Sigmoid colon (tissue), 7 donors: Measurements from ENCODE around the gene FEM1A. TPM values are rescaled to one million over a fixed set of nuclear protein-coding genes. Genes with fewer than 3 reads are reported as not detected.

Experiments used
- DNase-seq: peaks from one replicate; pipeline ENCODE4 v3.0.0-alpha.2; 2019
- H3K27ac ChIP-seq, 4 donors: fragments of 200-600 bp; sonication (generic); one replicate each; pipeline ENCODE4 v1.5.1; 2016 to 2019; ENCODE audit warnings: mild to moderate bottlenecking in 1 of 4
- H3K27me3 ChIP-seq, 3 donors: fragments of 200-600 bp; sonication (generic); one replicate each; pipeline ENCODE4 v1.5.1; 2019; ENCODE audit warnings: mild to moderate bottlenecking in 1 of 3
- H3K36me3 ChIP-seq, 4 donors: fragments of 200-600 bp; sonication (generic); one replicate each; pipeline ENCODE4 v1.5.1; 2016 to 2019
- H3K4me1 ChIP-seq, 4 donors: fragments of 200-600 bp; sonication (generic); one replicate each; pipeline ENCODE4 v1.5.1; 2017 to 2019
- H3K4me3 ChIP-seq, 4 donors: fragments of 200-600 bp; sonication (generic); one replicate each; pipeline ENCODE4 v1.5.1; 2017 to 2019; ENCODE audit warnings: mild to moderate bottlenecking in 2 of 4, moderate library complexity in 1 of 4
- H3K9me3 ChIP-seq, 4 donors: fragments of 200-600 bp in 3 of 4; sonication (generic) in 3 of 4; one replicate each; pipeline versions ENCODE4 v1.5.1 to v1.6.1; 2013 to 2019
- EP300 ChIP-seq, 4 donors: sonication (generic); formaldehyde crosslinking; IDR thresholded peaks; one replicate each; pipeline ENCODE4 v1.6.1; 2017; ENCODE audit warnings: antibody characterized with exemption in 4 of 4
- POLR2A ChIP-seq, 2 donors: fragments of 450-650 bp; IDR thresholded peaks; one replicate each; pipeline ENCODE4 v1.6.1; 2016; ENCODE audit warnings: antibody characterized with exemption in 2 of 2, mild to moderate bottlenecking in 2 of 2, moderate library complexity in 2 of 2
- POLR2AphosphoS5 ChIP-seq, 4 donors: sonication (generic); formaldehyde crosslinking; IDR thresholded peaks; one replicate each; pipeline ENCODE4 v1.6.1; 2017; ENCODE audit warnings: antibody characterized with exemption in 4 of 4
- WGBS, 2 donors: extraction: QIAGEN DNeasy Blood & Tissue Kit; methylation state at CpG; one replicate each; pipeline ENCODE4 v1.1.7; 2013; 5-methylcytosine and 5-hydroxymethylcytosine counted together
- intact Hi-C: fragments of 100-400 bp; cut with DNase I; formaldehyde crosslinking; loops from one replicate; pipeline ENCODE4 v1.15.1; 2023
- polyA plus RNA-seq, 3 donors: library from polyadenylated mRNA; stranded (reverse); fragments of 200-250 nt; gene quantifications; one replicate each; pipeline ENCODE4 v1.2.3, GENCODE V29; 2013
- total RNA-seq, 4 donors: library from RNA; depleted of rRNA; stranded (reverse); fragments of >200 nt; gene quantifications; one replicate each; pipeline ENCODE4 v1.1.0, GENCODE V29; 2016
- TF ChIP-seq, protein P1 (sequence below), 4 experiments: fragments of 450-650 bp in 3 of 4; fragments of 200-600 bp in 1 of 4; IDR thresholded peaks; one replicate each; pipeline ENCODE4 v1.5.1; 2016 to 2019; ENCODE audit warnings: antibody characterized with exemption in 4 of 4, mild to moderate bottlenecking in 3 of 4, moderate library complexity in 2 of 4
- donor health status: healthy with polysubstance abuse.
- donor health status: Bipolar disorder and iron deficiency.
- donor health status: healthy.

Gene FEM1A
- total and polyA plus RNA-seq, 7 donors, result 3.0 to 12.9 (median 10.2) TPM

DNA sequence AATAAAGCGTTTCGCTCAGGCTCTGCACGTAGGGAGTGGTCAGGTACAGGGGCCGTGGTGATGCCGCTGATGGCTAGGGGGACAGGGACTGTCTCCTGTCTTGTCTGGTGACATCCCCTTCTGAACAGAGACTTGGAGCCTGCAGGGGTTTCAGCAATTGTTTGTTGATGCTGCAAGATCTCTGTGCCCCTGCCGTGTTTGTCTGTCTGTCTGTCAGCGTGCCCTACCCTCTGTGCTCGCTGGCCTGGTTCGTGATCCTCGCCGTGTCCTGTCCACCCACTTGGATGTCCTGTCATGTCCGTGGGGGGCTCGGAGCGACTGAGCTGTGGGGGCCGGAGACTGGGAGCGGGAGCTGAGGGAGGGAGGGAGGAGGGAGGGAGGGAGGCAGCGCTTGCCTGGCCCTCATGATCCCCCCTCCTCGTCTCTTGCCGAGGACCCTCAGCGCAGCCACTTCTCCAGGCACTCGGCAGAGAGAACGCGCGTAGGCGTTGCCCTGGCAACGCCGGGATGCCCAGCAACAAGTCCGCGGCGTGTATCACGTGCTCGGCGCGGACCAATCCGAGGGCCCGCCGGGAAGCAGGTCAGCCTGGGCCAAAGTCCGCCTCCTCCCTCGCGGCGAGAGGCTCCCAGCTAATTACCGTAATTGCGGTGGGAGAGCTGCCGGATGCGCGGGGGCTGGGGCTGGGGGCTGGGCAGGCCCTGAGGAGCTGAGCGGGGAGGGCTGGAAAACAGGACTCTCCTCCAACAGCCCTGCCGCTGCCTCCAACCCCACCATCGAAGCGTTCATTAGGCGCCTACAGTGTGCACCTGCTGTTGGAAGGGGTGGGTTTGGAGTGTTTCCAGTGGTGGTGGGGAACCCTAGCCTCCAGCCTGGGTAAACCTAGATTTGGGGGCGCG lies 31.9 kb upstream of the FEM1A start:
- no peak for TF ChIP-seq EP300 (IDR thresholded peaks at IDR 0.05)
- TF ChIP-seq POLR2A (IDR thresholded peaks at IDR 0.05), result no peak
- peaks cover 0 to 20% (median 5%) of the 10 kb centered on the region in 3 donors for H3K27me3 ChIP-seq
- H3K4me1 ChIP-seq, result peaks cover 0 to 14% (median 12%) of the 10 kb centered on the region in 4 donors
- peak overlapping the region in 3 of 4 donors; percentile 26 to 43 (median 36) for H3K4me3 ChIP-seq
- peak; percentile 94 for DNase-seq
- no peaks in the 10 kb centered on the region for H3K36me3 ChIP-seq
- no peaks in the 10 kb centered on the region for H3K9me3 ChIP-seq
- intact Hi-C loops, result no loop called here
- WGBS, 2 donors, result 1 to 4% methylated on average over 53 of the region's 53 CpGs
- no peak overlapping the region for H3K27ac ChIP-seq

DNA sequence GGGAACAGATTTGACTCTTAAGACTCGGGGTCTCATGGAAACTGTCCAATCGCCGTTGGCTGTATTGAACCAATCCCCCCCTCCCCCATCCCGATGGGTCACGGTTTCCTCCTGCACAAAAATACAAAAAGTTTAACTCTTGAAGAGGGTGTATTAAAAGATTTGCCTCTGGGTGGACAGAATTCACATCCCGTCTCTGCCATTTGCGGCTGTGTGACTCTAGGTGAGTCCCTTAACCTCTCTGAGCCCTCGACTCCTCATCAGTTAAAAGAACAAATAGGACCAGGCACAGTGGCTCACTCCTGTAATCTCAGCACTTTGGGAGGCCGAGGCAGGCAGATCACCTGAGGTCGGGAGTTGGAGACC lies 31.3 kb upstream of the FEM1A start:
- no peaks in the 10 kb centered on the region for H3K9me3 ChIP-seq
- intact Hi-C loops, result no loop called here
- peaks cover 0 to 20% (median 5%) of the 10 kb centered on the region in 3 donors for H3K27me3 ChIP-seq
- H3K4me3 ChIP-seq, result peak overlapping the region in 2 of 4 donors; percentile 36 to 43
- WGBS, 2 donors, result 23 to 39% methylated on average over 10 of the region's 10 CpGs
- TF ChIP-seq, protein P1, sequence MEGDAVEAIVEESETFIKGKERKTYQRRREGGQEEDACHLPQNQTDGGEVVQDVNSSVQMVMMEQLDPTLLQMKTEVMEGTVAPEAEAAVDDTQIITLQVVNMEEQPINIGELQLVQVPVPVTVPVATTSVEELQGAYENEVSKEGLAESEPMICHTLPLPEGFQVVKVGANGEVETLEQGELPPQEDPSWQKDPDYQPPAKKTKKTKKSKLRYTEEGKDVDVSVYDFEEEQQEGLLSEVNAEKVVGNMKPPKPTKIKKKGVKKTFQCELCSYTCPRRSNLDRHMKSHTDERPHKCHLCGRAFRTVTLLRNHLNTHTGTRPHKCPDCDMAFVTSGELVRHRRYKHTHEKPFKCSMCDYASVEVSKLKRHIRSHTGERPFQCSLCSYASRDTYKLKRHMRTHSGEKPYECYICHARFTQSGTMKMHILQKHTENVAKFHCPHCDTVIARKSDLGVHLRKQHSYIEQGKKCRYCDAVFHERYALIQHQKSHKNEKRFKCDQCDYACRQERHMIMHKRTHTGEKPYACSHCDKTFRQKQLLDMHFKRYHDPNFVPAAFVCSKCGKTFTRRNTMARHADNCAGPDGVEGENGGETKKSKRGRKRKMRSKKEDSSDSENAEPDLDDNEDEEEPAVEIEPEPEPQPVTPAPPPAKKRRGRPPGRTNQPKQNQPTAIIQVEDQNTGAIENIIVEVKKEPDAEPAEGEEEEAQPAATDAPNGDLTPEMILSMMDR (IDR thresholded peaks at IDR 0.05), result no peak
- no peak for TF ChIP-seq POLR2A (IDR thresholded peaks at IDR 0.05)
- TF ChIP-seq EP300 (IDR thresholded peaks at IDR 0.05), result no peak
- TF ChIP-seq POLR2AphosphoS5 (IDR thresholded peaks at IDR 0.05), result no peak
- H3K36me3 ChIP-seq, result no peaks in the 10 kb centered on the region
- no peak overlapping the region for H3K27ac ChIP-seq
- DNase-seq, result no peak
- peaks cover 0 to 14% (median 12%) of the 10 kb centered on the region in 4 donors for H3K4me1 ChIP-seq

DNA sequence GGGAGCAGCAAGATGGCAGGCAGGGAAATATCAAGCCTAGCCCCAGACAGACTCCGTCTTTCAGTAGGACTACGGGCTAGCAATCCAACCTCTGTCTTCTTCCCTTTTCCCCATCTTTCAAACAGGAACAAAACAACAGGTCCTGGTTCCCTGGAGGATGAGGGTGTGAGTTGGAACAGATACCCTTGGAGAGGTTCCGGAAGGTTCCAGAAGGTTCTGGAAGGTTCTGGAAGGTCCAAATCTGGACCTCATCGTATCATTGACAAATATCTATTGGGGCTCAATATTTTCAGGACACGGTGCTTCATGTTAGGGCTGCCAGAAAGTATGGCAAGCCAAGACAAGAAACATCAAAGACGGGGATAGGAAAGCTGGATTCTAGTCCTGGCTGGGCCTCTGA lies 28.5 kb upstream of the FEM1A start:
- peaks cover 0 to 20% (median 5%) of the 10 kb centered on the region in 3 donors for H3K27me3 ChIP-seq
- H3K4me1 ChIP-seq, result peaks cover 0 to 14% (median 12%) of the 10 kb centered on the region in 4 donors
- 84 to 89% methylated on average over 6 of the region's 6 CpGs for WGBS, 2 donors
- no peak for DNase-seq
- TF ChIP-seq, protein P1 (IDR thresholded peaks at IDR 0.05), result no peak
- TF ChIP-seq POLR2A (IDR thresholded peaks at IDR 0.05) (no peak), POLR2AphosphoS5 (IDR thresholded peaks at IDR 0.05) (no peak), EP300 (IDR thresholded peaks at IDR 0.05) (no peak)
- H3K4me3 ChIP-seq, result no peak overlapping the region
- no peaks in the 10 kb centered on the region for H3K9me3 ChIP-seq
- no peak overlapping the region for H3K27ac ChIP-seq
- intact Hi-C loops, result no loop called here
- no peaks in the 10 kb centered on the region for H3K36me3 ChIP-seq

DNA sequence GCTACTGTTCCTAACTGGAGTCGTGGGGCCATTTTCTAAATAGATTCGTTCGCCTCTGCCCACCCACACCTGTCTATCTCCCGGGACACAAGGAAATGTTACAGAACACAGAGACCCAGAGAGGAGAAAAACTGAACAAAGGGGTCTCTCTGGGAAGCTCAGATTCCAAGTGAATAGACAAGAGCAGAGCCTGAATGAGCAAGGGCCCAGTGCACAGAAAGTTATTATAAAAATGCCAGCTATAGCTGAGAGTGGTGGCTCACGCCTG lies 27.2 kb upstream of the FEM1A start:
- intact Hi-C loops, result no loop called here
- DNase-seq, result no peak
- no peak for TF ChIP-seq POLR2A (IDR thresholded peaks at IDR 0.05)
- TF ChIP-seq EP300 (IDR thresholded peaks at IDR 0.05), result no peak
- TF ChIP-seq, protein P1 (IDR thresholded peaks at IDR 0.05), result no peak
- no peak for TF ChIP-seq POLR2AphosphoS5 (IDR thresholded peaks at IDR 0.05)
- Histone ChIP-seq H3K4me3 (no peak overlapping the region), H3K4me1 (peaks cover 0 to 12% (median 10%) of the 10 kb centered on the region in 4 donors), H3K27me3 (peaks cover 0 to 20% (median 5%) of the 10 kb centered on the region in 3 donors), H3K27ac (no peak overlapping the region), H3K36me3 (no peaks in the 10 kb centered on the region), H3K9me3 (no peaks in the 10 kb centered on the region)
- 74% methylated on average over 5 of the region's 5 CpGs for WGBS, 2 donors

DNA sequence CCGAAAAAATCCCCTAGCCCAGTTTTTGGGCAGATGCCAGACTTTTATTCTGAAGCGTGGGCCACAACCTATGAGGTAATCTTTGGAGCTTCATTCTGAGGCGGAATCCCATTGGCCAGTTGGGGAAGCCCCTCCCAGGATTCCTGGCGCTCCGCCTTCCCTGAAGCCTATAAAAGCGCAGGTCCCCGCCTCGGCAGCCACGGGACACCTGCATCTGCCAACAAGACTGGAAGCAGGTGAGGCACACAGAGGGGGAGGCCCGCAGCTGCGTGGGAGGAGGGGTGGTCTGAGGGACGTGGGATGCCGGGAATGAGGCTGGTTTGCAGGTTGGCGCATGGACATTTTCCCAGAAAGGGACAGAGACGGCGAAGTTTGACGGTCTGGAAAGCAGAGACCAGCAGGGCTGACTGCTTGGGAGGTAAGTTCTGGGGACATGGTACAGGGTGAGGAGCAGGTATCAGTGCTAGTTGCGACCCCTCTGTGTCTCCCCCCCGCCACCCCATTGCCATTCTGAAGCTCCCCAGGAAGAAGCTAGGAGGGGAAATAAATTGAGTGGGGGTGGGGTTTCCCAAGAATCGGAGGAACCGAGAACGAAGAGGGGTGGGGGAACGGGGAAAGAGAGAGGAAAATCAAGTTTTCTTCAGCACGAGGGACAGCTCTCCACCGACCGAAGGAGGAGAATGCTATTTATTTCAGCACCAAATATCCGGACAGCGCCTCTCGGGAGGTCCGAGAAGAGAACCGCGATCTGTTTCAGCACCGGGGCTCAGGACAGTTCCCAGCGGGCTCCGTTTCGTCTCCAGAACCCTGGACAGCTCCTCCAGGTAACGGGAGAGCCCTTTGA lies 22.4 kb upstream of the FEM1A start:
- Histone ChIP-seq H3K4me1 (no peaks in the 10 kb centered on the region), H3K27me3 (no peaks in the 10 kb centered on the region), H3K36me3 (no peaks in the 10 kb centered on the region), H3K4me3 (no peak overlapping the region), H3K9me3 (no peaks in the 10 kb centered on the region), H3K27ac (no peak overlapping the region)
- intact Hi-C loops, result no loop called here
- WGBS, 2 donors, result 12 to 13% methylated on average over 37 of the region's 37 CpGs
- TF ChIP-seq POLR2AphosphoS5 (IDR thresholded peaks at IDR 0.05), result peak in 1 of 4 donors; percentile 13
- no peak for TF ChIP-seq EP300 (IDR thresholded peaks at IDR 0.05)
- no peak for TF ChIP-seq POLR2A (IDR thresholded peaks at IDR 0.05)
- peak; percentile 85 for DNase-seq
